GM23248 (cell line): ENCODE measurements around the gene GTPBP1. TPM values are rescaled to one million over a fixed set of nuclear protein-coding genes. Genes with fewer than 3 reads are reported as not detected.
A peak's percentile ranks its signal among the peaks of the same experiment; 100 is the strongest.

Experiments
- DNase-seq: peaks from one replicate; pipeline ENCODE4 v3.0.0-alpha.2; 2015
- H2AFZ ChIP-seq: fragments of 200-600 bp; sonication (generic); 2 replicates; pipeline ENCODE4 v1.6.1; 2016; ENCODE audit warnings: antibody characterized with exemption
- H3F3A ChIP-seq: fragments of 200-600 bp; sonication (generic); 2 replicates; pipeline ENCODE4 v1.6.1; 2016; ENCODE audit warnings: mild to moderate bottlenecking, antibody characterized with exemption, mixed run types; ENCODE audit not compliant: insufficient read depth
- H3K27ac ChIP-seq: fragments of 200-600 bp; sonication (generic); 2 replicates; pipeline ENCODE4 v1.5.1; 2016; ENCODE audit warnings: mild to moderate bottlenecking
- H3K27me3 ChIP-seq: fragments of 200-600 bp; sonication (generic); replicated peaks from 2 replicates; pipeline ENCODE4 v1.6.1; 2016; ENCODE audit warnings: mild to moderate bottlenecking; ENCODE audit not compliant: insufficient read depth
- H3K36me3 ChIP-seq: fragments of 200-600 bp; sonication (generic); 2 replicates; pipeline ENCODE4 v1.6.1; 2016; ENCODE audit warnings: low read depth, mild to moderate bottlenecking
- H3K4me1 ChIP-seq: fragments of 200-600 bp; sonication (generic); 2 replicates; pipeline ENCODE4 v1.6.1; 2016; ENCODE audit warnings: mild to moderate bottlenecking; ENCODE audit not compliant: insufficient read depth
- H3K4me2 ChIP-seq: fragments of 200-600 bp; sonication (generic); one replicate; pipeline ENCODE4 v1.6.1; 2016; ENCODE audit warnings: mild to moderate bottlenecking; ENCODE audit not compliant: unreplicated experiment
- H3K4me3 ChIP-seq: fragments of 200-600 bp; sonication (generic); 2 replicates; pipeline ENCODE4 v1.5.1; 2016; ENCODE audit warnings: mild to moderate bottlenecking
- H3K79me2 ChIP-seq: fragments of 200-600 bp; sonication (generic); 2 replicates; pipeline ENCODE4 v1.6.1; 2016; ENCODE audit warnings: mild to moderate bottlenecking; ENCODE audit not compliant: insufficient read depth
- H3K9ac ChIP-seq: fragments of 200-600 bp; sonication (generic); 2 replicates; pipeline ENCODE4 v1.6.1; 2016; ENCODE audit warnings: mild to moderate bottlenecking
- H3K9me2 ChIP-seq: fragments of 200-600 bp; sonication (generic); 2 replicates; pipeline ENCODE4 v1.6.1; 2016; ENCODE audit warnings: mixed run types, mild to moderate bottlenecking, moderate library complexity; ENCODE audit not compliant: insufficient read depth
- H3K9me3 ChIP-seq: fragments of 200-600 bp; sonication (generic); one replicate; pipeline ENCODE4 v1.6.1; 2017; ENCODE audit warnings: low read depth
- H4K20me1 ChIP-seq: fragments of 200-600 bp; sonication (generic); 2 replicates; pipeline ENCODE4 v1.6.0; 2016; ENCODE audit not compliant: insufficient read depth
- EZH2 ChIP-seq: fragments of 200-600 bp; sonication (generic); IDR thresholded peaks from 2 replicates; pipeline ENCODE4 v1.6.1; 2018; ENCODE audit warnings: antibody characterized with exemption, mild to moderate bottlenecking; ENCODE audit not compliant: insufficient read depth, poor library complexity, severe bottlenecking
- EZH2phosphoT487 ChIP-seq: fragments of 200-600 bp; sonication (generic); IDR thresholded peaks from 2 replicates; pipeline ENCODE4 v1.6.1; 2018; ENCODE audit warnings: antibody characterized with exemption, moderate library complexity, mild to moderate bottlenecking, low read depth; ENCODE audit not compliant: insufficient read depth
- WGBS, 2 experiments: methylation state at CpG; one replicate each; pipeline ENCODE4 v1.1.6; 2015 to 2017; ENCODE audit warnings: low lambda C conversion rate in 2 of 2, low coverage in 1 of 2; ENCODE audit errors: missing lambda C conversion rate in 2 of 2; 5-methylcytosine and 5-hydroxymethylcytosine counted together
- in situ Hi-C: fragments of 300-500 bp; cut with MboI; formaldehyde crosslinking; loops from 2 replicates; pipeline ENCODE4 v1.15.0; 2020
- polyA plus RNA-seq: library from polyadenylated mRNA; unstranded; fragments of >200 nt; fragmentation: Nextera tagmentation; extraction: Ambion mirVana; gene quantifications from 2 replicates; pipeline ENCODE4 v1.2.1, GENCODE V29; 2016
- total RNA-seq: library from RNA; depleted of rRNA; stranded (reverse); fragments of >200 nt; shearing (Covaris generic); gene quantifications from 2 replicates; pipeline ENCODE4 v1.2.3, GENCODE V29; 2014

GTPBP1 gene
- total and polyA plus RNA-seq, 2 experiments from 2014 or later = 10.0 to 26.9 TPM

DNA sequence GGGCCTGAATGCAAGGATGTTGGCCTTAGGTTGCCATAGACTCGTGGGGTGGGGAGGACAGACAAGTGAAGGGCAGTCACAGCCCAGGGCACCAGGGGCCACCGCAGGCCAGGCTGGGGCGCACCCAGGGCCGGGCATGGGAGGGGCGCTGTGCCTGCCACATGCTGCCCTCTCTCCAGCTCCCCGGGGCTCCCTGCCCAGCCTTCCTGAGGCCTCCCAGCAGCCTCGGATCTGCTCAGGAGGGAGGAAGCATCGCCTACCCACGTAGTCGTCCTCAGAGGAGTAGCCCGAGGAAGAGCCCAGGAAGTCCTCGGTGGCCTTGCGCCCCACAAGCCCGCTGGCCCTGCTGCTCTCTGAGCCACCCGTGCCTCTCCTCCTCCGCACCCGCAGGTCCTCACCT lies 44.9 kb downstream of the GTPBP1 start:
- Histone ChIP-seq H3K4me3 (no peak overlapping the region), H3K9me3 (no peaks in the 10 kb centered on the region), H3K9me2 (no peaks in the 10 kb centered on the region), H3K9ac (no peak overlapping the region), H3K36me3 (peaks cover 11% of the 10 kb centered on the region; the same call in 1 of the 2 replicates), H3F3A (0 out of 2 replicates have a peak, but pooled peaks cover 9% of the 10 kb centered on the region), H3K27me3 (no peaks in the 10 kb centered on the region), H4K20me1 (no peaks in the 10 kb centered on the region), H3K4me2 (no peak overlapping the region), H3K27ac (no peak overlapping the region), H3K4me1 (peaks cover 5% of the 10 kb centered on the region; the same call in 1 of the 2 replicates), H2AFZ (no peak overlapping the region), H3K79me2 (peaks cover 28% of the 10 kb centered on the region)
- DNase-seq = no peak
- TF ChIP-seq EZH2 (no peak), EZH2phosphoT487 (no peak)
- WGBS, 2 experiments = 92 to 99% methylated on average over 14 to 15 of the region's 17 CpGs
- in situ Hi-C loops = no loop called here

DNA sequence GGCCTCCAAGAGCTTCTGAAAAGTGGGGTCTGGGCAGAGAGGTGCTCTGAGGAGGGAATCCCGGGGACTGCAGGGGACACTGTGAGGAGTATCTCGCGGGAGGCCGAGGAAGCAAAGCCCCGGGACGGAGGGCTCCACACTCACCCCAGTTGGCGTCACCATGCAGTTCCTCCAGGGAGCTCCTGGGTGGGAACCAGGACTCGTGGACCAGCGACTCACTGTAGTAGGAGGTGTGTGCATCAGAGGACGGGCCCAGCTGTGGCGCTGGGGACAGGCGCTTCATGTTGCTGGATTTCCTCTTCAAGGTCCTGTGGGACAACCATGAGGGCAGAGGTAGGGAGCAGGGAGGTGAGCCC lies 45.3 kb downstream of the GTPBP1 start:
- Histone ChIP-seq H3K36me3 (peaks cover 11% of the 10 kb centered on the region; the same call in 1 of the 2 replicates), H3K9me3 (no peaks in the 10 kb centered on the region), H3K4me3 (no peak overlapping the region), H3K9ac (no peak overlapping the region), H3F3A (0 out of 2 replicates have a peak, but pooled peaks cover 9% of the 10 kb centered on the region), H4K20me1 (no peaks in the 10 kb centered on the region), H3K9me2 (no peaks in the 10 kb centered on the region), H3K4me2 (no peak overlapping the region), H3K4me1 (peaks cover 5% of the 10 kb centered on the region; the same call in 1 of the 2 replicates), H2AFZ (no peak overlapping the region), H3K27ac (no peak overlapping the region), H3K27me3 (no peaks in the 10 kb centered on the region), H3K79me2 (peaks cover 28% of the 10 kb centered on the region)
- TF ChIP-seq EZH2 (no peak), EZH2phosphoT487 (no peak)
- 87 to 92% methylated on average over 12 of the region's 12 CpGs for WGBS, 2 experiments
- in situ Hi-C loops = no loop called here
- no peak for DNase-seq

DNA sequence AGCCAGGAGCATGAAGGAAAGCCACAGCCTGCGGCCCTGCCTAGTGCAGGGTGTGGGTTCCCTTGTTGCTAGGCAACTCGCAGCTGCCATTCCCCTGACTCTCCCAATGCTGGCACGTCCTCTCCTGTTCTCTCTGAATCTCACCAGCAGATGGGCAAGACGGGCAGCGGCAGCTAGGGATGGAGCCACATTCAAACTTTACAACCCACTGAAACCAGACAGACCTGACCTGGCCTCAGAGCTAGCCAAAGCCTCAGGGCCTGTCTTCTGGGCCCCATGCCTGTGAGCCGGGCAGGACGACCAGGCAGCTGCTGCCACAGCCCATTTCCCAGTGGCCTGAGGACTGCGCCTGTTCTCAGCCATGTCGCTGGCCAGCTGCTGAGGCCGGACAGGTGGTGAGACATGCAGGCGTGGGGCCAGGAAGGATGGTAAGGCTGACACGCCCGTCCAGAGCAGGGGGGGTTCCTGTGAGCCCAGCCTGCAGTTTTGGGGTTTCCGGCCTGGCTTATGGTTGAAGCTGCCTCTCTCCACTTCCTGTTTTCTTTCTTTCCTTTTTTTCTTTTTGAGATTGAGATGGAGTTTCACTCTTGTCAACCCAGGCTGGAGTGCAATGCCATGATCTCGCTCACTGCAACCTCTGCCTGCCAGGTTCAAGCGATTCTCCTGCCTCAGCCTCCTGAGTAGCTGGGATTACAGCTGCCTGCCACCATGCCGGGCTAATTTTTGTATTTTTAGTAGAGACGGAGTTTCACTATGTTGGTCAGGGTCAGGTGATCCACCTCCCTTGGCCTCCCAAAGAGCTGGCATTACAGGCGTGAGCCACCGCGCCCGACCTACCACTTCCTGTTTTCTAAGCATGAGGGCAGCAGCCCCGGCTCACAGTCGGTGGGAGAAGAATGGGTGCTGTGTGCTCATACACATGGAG lies 45.9 kb downstream of the GTPBP1 start:
- no peaks in the 10 kb centered on the region for H3K9me2 ChIP-seq
- no peak overlapping the region for H3K9ac ChIP-seq
- no peaks in the 10 kb centered on the region for H4K20me1 ChIP-seq
- no peak for TF ChIP-seq EZH2phosphoT487
- no peak for TF ChIP-seq EZH2
- 0 out of 2 replicates have a peak, but pooled peaks cover 9% of the 10 kb centered on the region for H3F3A ChIP-seq
- no peak overlapping the region for H3K27ac ChIP-seq
- no peak overlapping the region for H3K4me3 ChIP-seq
- H3K27me3 ChIP-seq = no peaks in the 10 kb centered on the region
- H3K4me1 ChIP-seq = peaks cover 5% of the 10 kb centered on the region; the same call in 1 of the 2 replicates
- peaks cover 11% of the 10 kb centered on the region; the same call in 1 of the 2 replicates for H3K36me3 ChIP-seq
- no peaks in the 10 kb centered on the region for H3K9me3 ChIP-seq
- no peak for DNase-seq
- H3K4me2 ChIP-seq = no peak overlapping the region
- WGBS, 2 experiments = 89 to 92% methylated on average over 24 of the region's 24 CpGs
- peaks cover 28% of the 10 kb centered on the region for H3K79me2 ChIP-seq
- in situ Hi-C loops = no loop called here
- H2AFZ ChIP-seq = no peak overlapping the region

DNA sequence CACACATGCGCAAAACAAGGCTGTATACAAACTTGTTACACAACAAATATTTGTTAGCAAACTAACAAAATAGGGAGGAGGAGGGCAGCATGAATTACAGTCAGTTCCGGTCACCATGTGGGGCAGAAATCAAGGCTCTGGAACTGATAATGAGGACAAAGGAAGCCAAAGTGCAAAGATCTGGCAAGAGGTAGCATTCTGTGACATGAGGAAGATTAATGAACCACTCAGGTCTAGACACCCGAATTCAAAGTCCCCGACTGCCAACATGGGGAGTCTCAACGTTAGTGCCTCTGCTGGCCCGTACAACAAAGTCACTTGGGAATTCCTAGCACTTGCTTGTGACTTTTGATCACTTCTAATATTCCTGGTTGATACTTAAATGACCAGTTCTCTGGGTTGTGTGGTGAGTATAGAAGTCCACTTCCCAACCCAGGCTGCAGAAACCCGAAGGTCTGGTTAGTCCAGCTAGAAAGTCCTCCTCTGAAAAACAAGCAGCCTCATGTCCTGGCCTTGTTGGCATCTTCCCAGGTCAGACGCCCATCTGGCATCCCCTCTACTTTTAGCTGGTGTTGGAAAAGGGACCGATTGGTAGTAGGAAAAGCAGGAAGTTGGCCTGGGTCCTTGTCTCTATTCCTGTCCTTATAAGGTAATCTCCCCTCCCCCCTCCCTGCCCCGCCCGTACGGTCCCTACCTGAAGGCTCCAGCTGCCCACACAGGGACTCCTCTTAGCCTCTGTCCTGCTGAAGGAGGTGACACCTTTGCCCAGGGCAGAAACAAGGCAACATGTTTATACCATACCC lies 48.4 kb downstream of the GTPBP1 start:
- Histone ChIP-seq H3K27me3 (no peaks in the 10 kb centered on the region), H3K4me3 (peak overlapping the region; percentile 74), H3K27ac (peak overlapping the region; percentile 91), H3K4me1 (peaks cover 5% of the 10 kb centered on the region; the same call in 1 of the 2 replicates), H3K9me2 (no peaks in the 10 kb centered on the region), H3K79me2 (peaks cover 28% of the 10 kb centered on the region), H3K9me3 (no peaks in the 10 kb centered on the region), H3K36me3 (peaks cover 11% of the 10 kb centered on the region; the same call in 1 of the 2 replicates), H3K9ac (peak overlapping the region; percentile 85), H2AFZ (peak overlapping the region; percentile 68), H4K20me1 (no peaks in the 10 kb centered on the region), H3K4me2 (peak overlapping the region; percentile 87), H3F3A (0 out of 2 replicates have a peak, but pooled peaks cover 9% of the 10 kb centered on the region)
- DNase-seq = peak; percentile 26
- WGBS, 2 experiments = 35 to 39% methylated on average over 12 of the region's 12 CpGs
- in situ Hi-C loops = no loop called here
- TF ChIP-seq EZH2 (no peak), EZH2phosphoT487 (no peak)
